ENCODE measurements around the gene ARHGEF35.
"Not testable (repeated sequence)": the region's sequence is repeated elsewhere in the genome, so short reads cannot be mapped to it uniquely, and the experiment has no call there.

Gene ARHGEF35

GRCh38 chr7:144195212-144195872 lies at the start of gene ARHGEF35:
Gene ARHGEF35, minus strand, starts transcription at chr7:144195833. Its CDS starts 7,450 bp downstream, at chr7:144188383.
- H3K4me3 ChIP-seq (ENCODE audit: low read depth, low read length); in situ Hi-C loops (cut with HindIII; ENCODE audit: low sequenced_read_pairs); DNase-seq (ENCODE audit: low read depth, low spot score): not testable (repeated sequence)

GRCh38 chr7:144245372-144245771 lies 49.7 kb upstream of the ARHGEF35 start:
- DNase-seq (ENCODE audit: low read depth, low spot score); H3K4me3 ChIP-seq (ENCODE audit: low read depth, low read length); in situ Hi-C loops (cut with HindIII; ENCODE audit: low sequenced_read_pairs): not testable (repeated sequence)

- DNase-seq (ENCODE audit: low read depth, low spot score); in situ Hi-C loops (cut with HindIII; ENCODE audit: low sequenced_read_pairs); H3K4me3 ChIP-seq (ENCODE audit: low read depth, low read length): not testable (repeated sequence)
Measured at GRCh38 chr7:144239365-144239764, 43.7 kb upstream of the ARHGEF35 start, which contains the start of gene OR2A42. Gene OR2A42, minus strand, starts transcription at chr7:144239605. Its CDS starts 6,762 bp downstream, at chr7:144232843.

DNA sequence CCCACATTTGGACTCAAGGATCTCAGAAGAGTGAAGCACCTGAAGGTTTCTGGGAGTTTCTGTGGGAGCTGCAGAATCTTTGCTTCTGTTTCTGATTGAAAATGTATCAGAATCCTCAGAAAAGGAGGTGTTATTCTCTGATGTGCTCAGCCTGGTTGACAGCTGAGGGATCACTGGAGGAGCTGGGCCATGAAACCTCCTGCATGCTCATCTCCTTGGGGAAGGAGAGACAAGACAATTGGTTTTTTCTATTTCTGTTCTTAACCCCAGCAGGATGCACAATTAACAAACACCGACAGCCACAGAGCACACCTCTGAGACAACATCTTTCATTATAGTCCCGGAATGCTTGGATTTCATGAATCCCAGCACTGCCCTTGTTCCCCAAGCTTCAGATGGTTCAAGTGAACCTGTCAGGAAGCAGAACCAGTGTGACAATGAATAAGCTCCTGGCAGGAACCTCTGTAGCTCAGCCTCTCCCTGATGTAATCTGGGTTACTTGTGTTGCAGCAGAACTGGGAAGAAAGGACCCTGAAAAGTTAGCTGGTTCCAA lies 43.0 kb upstream of the ARHGEF35 start:
- H3K4me3 ChIP-seq (ENCODE audit: low read depth, low read length); DNase-seq (ENCODE audit: low read depth, low spot score); in situ Hi-C loops (cut with HindIII; ENCODE audit: low sequenced_read_pairs): not testable (repeated sequence)

DNA sequence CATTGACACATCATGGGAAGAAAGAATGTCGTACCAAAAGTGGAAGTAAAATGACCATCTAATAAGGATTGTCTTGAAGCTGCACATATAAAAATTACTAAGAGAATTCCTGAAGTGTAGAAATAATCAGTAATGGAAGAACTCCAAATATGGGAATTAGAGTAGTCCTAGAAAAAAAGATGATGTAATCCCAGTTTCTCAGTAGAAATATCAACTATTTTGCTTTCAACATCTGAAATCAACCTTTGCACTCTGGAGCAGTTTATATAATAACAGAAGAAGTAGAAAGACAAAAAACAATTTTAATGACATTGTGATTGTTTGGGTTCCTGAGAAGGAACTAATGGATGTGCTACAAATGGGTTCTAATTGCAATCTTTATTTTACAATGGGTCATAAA lies 37.4 kb upstream of the ARHGEF35 start:
- DNase-seq (ENCODE audit: low read depth, low spot score); in situ Hi-C loops (cut with HindIII; ENCODE audit: low sequenced_read_pairs); H3K4me3 ChIP-seq (ENCODE audit: low read depth, low read length): not testable (repeated sequence)

DNA sequence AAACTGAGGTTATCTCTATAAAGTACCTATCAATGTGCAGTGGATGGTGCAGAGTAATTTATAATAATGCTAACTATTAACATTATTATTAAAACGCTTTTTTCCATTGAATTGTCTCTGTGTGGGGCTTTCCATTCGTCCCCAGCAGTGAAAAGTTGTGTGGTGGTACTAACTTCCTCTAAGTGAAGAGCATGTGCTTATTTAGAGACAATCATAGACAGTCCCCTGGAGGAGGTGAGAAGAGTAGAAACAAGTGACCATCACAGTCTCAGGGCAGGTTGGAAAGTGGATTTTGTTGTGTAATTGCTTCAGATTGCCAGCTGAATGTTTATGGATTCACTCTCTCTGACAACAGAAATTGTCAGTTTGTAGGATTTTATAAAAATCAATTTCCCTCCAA lies 35.4 kb upstream of the ARHGEF35 start:
- H3K4me3 ChIP-seq (ENCODE audit: low read depth, low read length); in situ Hi-C loops (cut with HindIII; ENCODE audit: low sequenced_read_pairs); DNase-seq (ENCODE audit: low read depth, low spot score): not testable (repeated sequence)

DNA sequence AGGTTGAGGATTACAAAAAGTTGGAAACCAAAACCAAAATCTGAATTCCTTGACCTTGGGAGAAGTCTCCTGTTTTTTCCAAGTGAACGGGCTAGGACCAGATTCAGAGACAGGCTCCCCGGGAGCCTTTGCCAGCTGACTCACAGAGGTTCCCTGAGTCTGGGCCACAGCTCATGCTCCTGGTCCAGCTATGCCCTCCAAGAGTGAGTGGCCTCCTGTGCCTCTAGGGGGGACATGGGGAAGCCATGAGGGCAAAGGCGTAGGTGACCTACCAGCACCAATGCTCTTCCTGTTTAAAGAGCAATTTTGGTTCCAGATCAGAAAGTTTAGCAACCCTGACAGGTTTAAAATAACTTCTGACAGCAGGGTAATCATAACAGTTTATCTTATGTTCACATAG lies 33.2 kb upstream of the ARHGEF35 start:
- in situ Hi-C loops (cut with HindIII; ENCODE audit: low sequenced_read_pairs); DNase-seq (ENCODE audit: low read depth, low spot score); H3K4me3 ChIP-seq (ENCODE audit: low read depth, low read length): not testable (repeated sequence)

DNA sequence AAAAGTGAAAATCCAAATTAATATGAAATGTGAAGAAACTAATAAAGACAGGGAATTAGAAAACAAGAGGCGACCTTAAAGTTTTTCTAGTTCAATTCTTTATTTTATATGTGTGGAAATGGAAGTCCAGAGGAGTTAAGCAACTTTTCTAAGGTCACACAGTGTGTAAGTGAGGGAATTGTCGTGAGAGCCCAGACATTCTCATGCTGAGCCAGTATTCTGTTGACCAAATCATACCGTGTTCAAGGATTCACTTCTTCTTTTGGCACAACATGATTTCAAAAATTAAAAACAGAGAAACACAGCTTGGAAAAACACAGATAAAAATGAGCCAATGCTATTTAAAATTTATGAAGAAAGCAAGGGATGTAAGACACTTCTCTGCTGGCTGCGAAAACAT lies 31.2 kb upstream of the ARHGEF35 start:
- in situ Hi-C loops (cut with HindIII; ENCODE audit: low sequenced_read_pairs); DNase-seq (ENCODE audit: low read depth, low spot score); H3K4me3 ChIP-seq (ENCODE audit: low read depth, low read length): not testable (repeated sequence)

GRCh38 chr7:144223675-144224074 lies 28.0 kb upstream of the ARHGEF35 start:
- in situ Hi-C loops (cut with HindIII; ENCODE audit: low sequenced_read_pairs); DNase-seq (ENCODE audit: low read depth, low spot score); H3K4me3 ChIP-seq (ENCODE audit: low read depth, low read length): not testable (repeated sequence)

DNA sequence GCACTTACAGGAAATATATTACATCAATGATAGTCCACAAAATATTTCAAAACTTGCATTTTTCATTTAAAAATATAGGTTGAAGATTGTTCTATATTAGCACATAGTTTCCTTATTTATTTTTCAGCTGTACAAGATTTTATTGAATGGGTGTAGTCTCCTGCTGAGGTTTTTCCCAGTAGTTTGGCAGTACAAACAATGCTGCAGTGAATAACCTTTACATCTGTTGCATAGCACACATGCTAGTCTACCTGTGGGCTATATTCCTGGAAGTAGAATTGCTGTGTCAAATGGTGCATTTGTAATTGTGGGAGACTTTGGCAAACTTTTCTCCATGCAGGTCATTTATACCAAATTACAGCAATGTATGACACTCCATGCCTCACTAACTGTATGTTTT lies 24.9 kb upstream of the ARHGEF35 start:
- in situ Hi-C loops (cut with HindIII; ENCODE audit: low sequenced_read_pairs); DNase-seq (ENCODE audit: low read depth, low spot score); H3K4me3 ChIP-seq (ENCODE audit: low read depth, low read length): not testable (repeated sequence)

GRCh38 chr7:144219149-144219548 lies 23.5 kb upstream of the ARHGEF35 start:
- in situ Hi-C loops (cut with HindIII; ENCODE audit: low sequenced_read_pairs); DNase-seq (ENCODE audit: low read depth, low spot score); H3K4me3 ChIP-seq (ENCODE audit: low read depth, low read length): not testable (repeated sequence)

DNA sequence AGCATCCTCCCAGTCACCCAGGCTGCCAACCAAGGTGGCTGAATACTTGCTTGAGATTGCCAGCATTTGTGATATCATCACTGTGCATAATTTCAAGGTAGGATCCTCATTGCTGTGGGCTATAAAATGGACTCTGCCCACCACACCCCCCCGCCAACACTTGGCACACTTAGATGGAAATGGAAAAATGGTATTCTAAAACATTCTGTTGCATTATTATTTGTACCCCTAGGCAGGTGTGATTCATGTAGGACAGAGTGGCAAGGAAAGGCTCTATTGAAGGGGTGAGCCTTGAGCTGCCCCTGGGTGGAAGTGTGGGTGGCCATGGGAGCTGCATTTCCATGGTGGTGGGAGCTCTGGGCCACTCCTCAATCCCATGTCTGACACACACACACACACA lies 22.9 kb upstream of the ARHGEF35 start:
- DNase-seq (ENCODE audit: low read depth, low spot score); H3K4me3 ChIP-seq (ENCODE audit: low read depth, low read length); in situ Hi-C loops (cut with HindIII; ENCODE audit: low sequenced_read_pairs): not testable (repeated sequence)

DNA sequence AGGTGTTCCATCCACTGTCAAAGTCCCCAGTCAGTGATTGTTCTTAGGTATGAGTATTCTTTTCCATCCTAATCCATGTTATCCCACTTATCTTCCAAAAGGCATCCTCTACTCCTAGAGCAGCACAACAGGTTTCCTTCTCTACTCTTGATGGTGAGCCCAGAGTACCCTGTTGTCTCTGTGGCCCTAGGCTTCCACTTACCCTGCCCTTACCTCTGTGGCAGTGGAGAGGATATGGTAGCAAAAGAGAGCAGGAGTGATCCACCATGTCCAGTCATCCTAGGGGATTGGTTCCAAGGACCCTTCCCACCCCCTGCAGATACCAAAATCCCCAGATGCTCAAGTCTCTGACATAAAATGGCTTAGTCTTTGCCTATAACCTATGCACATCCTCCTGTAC lies 21.6 kb upstream of the ARHGEF35 start:
- in situ Hi-C loops (cut with HindIII; ENCODE audit: low sequenced_read_pairs); H3K4me3 ChIP-seq (ENCODE audit: low read depth, low read length); DNase-seq (ENCODE audit: low read depth, low spot score): not testable (repeated sequence)

DNA sequence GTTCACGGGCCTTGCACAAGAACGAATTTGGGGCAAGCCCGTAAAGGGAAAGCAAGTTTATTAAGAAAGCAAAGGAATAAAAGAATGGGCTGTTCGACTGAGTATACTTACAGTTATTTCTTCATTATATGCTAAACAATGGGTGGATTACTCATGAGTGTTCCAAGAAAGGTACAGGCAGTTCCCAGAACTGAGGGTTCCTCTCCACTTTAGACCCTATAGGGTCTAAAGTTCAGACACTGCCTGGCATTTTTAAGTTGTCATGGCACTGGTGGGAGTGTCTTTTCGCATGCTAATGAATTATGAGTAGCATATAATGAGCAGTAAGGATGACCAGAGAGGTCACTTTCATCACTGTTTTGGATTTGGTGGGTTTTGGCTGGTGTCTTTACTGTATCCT lies 9.7 kb upstream of the ARHGEF35 start:
- DNase-seq (ENCODE audit: low read depth, low spot score); in situ Hi-C loops (cut with HindIII; ENCODE audit: low sequenced_read_pairs); H3K4me3 ChIP-seq (ENCODE audit: low read depth, low read length): not testable (repeated sequence)

- in situ Hi-C loops (cut with HindIII; ENCODE audit: low sequenced_read_pairs); H3K4me3 ChIP-seq (ENCODE audit: low read depth, low read length); DNase-seq (ENCODE audit: low read depth, low spot score): not testable (repeated sequence)
Measured at GRCh38 chr7:144203086-144203485, 7.5 kb upstream of the ARHGEF35 start.

- DNase-seq (ENCODE audit: low read depth, low spot score); in situ Hi-C loops (cut with HindIII; ENCODE audit: low sequenced_read_pairs); H3K4me3 ChIP-seq (ENCODE audit: low read depth, low read length): not testable (repeated sequence)
Measured at GRCh38 chr7:144201978-144202377, 6.3 kb upstream of the ARHGEF35 start.

GRCh38 chr7:144198934-144199333 lies 3.3 kb upstream of the ARHGEF35 start:
- in situ Hi-C loops (cut with HindIII; ENCODE audit: low sequenced_read_pairs); H3K4me3 ChIP-seq (ENCODE audit: low read depth, low read length); DNase-seq (ENCODE audit: low read depth, low spot score): not testable (repeated sequence)

- in situ Hi-C loops (cut with HindIII; ENCODE audit: low sequenced_read_pairs); H3K4me3 ChIP-seq (ENCODE audit: low read depth, low read length); DNase-seq (ENCODE audit: low read depth, low spot score): not testable (repeated sequence)
Measured at GRCh38 chr7:144194453-144194852, 1.2 kb downstream of the ARHGEF35 start.
